Hepatocyte (in vitro differentiated cells): ENCODE results near the gene TEX14.

Experiments
- CTCF ChIP-seq: fragments of 200-600 bp; sonication (generic); IDR thresholded peaks from 2 replicates; pipeline ENCODE4 v1.5.1; 2016; ENCODE audit warnings: antibody characterized with exemption, mild to moderate bottlenecking; ENCODE audit not compliant: poor library complexity
- EZH2 ChIP-seq: fragments of 200-600 bp; sonication (generic); IDR thresholded peaks from 2 replicates; pipeline ENCODE4 v1.6.1; 2016; ENCODE audit warnings: antibody characterized with exemption, mild to moderate bottlenecking, borderline replicate concordance
- EZH2phosphoT487 ChIP-seq: fragments of 200-600 bp; sonication (generic); IDR thresholded peaks from one replicate; pipeline ENCODE4 v1.6.1; 2018; ENCODE audit warnings: antibody characterized with exemption, mild to moderate bottlenecking, low read depth, moderate library complexity; ENCODE audit not compliant: unreplicated experiment, severe bottlenecking

DNA sequence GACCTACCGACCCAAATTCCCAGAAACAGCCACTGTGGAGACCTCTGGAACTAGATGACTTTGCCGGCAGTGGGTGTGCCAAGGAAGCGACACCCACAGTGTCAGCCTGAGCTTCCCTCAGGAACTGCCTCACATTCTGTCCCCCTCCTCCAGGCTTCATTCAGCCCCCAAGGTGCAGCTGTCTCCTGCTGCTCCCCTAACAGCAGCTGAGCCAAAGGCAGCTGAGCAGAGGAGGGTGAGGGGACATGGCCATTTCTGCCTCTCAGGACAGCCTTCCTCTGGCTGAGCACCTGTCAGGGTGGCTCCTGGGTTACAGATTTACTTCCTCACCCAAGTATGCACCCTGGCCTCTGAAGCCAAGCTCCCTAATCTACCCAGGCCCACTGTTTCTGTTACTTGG is 155.3 kb downstream of the TEX14 start:
- TF ChIP-seq EZH2 (no peak), CTCF (no peak), EZH2phosphoT487 (no peak)
